SKM-1 treated with dmso at 0.1 percent for 144 hours (cell line): Measurements from ENCODE around the gene SYT11.
"Not testable (repeated sequence)": the region's sequence is repeated elsewhere in the genome, so short reads cannot be mapped to it uniquely, and the experiment has no call there.

Experiments used
- DNase-seq: peaks from one replicate; lab custom pipeline; 2025; ENCODE audit not compliant: unreplicated experiment; lab: John Stamatoyannopoulos, UW

SYT11 gene

GRCh38 chr1:155859234-155859829, at the start of gene SYT11:
SYT11 (plus strand) TSS chr1:155859567; CDS start chr1:155859762, 195 bp downstream.
- DNase-seq: peak; percentile 99

GRCh38 chr1:155812878-155813277, 46.5 kb upstream of the SYT11 start:
- no peak for DNase-seq

- no peak for DNase-seq
Observed at GRCh38 chr1:155813672-155814071, 45.7 kb upstream of the SYT11 start.

- no peak for DNase-seq
Observed at GRCh38 chr1:155816351-155816750, 43.0 kb upstream of the SYT11 start.

GRCh38 chr1:155827450-155827849, 31.9 kb upstream of the SYT11 start:
- DNase-seq: no peak

GRCh38 chr1:155831279-155831976, 27.9 kb upstream of the SYT11 start:
- no peak for DNase-seq

GRCh38 chr1:155833665-155834295, 25.6 kb upstream of the SYT11 start:
- no peak for DNase-seq

GRCh38 chr1:155834296-155834926, 25.0 kb upstream of the SYT11 start:
- peak; percentile 24 for DNase-seq

GRCh38 chr1:155834927-155835399, 24.4 kb upstream of the SYT11 start:
- DNase-seq: not testable (repeated sequence)

GRCh38 chr1:155835548-155835947, 23.8 kb upstream of the SYT11 start:
- no peak for DNase-seq

- no peak for DNase-seq
Observed at GRCh38 chr1:155840386-155840785, 19.0 kb upstream of the SYT11 start.

- no peak for DNase-seq
Observed at GRCh38 chr1:155844860-155845421, 14.4 kb upstream of the SYT11 start.

GRCh38 chr1:155847823-155848529, 11.4 kb upstream of the SYT11 start:
- no peak for DNase-seq

GRCh38 chr1:155850345-155850744, 9.0 kb upstream of the SYT11 start:
- DNase-seq: no peak

GRCh38 chr1:155856257-155856974, 3.0 kb upstream of the SYT11 start:
- no peak for DNase-seq

- peak; percentile 99 for DNase-seq
Observed at GRCh38 chr1:155856975-155857930, 2.1 kb upstream of the SYT11 start, which contains the start of gene GON4L. GON4L (minus strand) TSS chr1:155857214; CDS start chr1:155853780, 3,434 bp downstream.

- peak; percentile 92 for DNase-seq
Observed at GRCh38 chr1:155858800-155859233, 550 bp upstream of the SYT11 start.
